ENCODE data around the gene PATL2.

Gene PATL2

DNA sequence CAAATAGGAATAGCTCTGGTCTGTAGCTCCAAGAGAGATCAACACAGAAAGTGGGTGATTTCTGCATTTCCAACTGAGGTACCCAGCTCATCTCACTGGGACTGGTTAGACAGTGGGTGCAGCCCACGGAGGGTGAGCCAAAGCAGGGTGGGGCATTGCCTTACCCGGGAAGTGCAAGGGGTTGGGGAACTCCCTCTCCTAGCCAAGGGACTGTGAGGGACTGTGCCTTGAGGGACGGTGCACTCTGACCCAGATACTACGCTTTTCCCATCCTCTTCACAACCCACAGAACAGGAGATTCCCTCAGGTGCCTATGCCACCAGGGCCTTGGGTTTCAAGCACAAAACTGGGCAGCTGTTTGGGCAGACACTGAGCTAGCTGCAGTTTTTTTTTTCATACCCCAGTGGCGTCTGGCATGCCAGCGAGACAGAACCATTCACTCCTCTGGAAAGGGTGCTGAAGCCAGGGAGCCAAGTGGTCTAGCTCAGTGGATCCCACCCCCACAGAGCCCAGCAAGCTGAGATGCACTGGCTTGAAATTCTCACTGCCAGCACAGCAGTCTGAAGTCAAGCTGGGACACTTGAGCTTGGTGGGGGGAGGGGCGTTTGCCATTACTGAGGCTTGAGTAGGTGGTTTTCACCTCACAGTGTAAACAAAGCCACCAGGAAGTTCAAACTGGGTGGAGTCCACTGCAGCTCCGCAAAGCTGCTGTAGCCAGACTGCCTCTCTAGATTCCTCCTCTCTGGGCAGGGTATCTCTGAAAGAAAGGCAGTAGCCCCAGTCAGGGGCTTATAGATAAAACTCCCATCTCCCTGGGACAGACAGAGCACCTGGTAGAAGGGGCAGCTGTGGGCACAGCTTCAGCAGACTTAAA, 28.1 kb downstream of the PATL2 start:
- peak; percentile 49 for DNase-seq

DNA sequence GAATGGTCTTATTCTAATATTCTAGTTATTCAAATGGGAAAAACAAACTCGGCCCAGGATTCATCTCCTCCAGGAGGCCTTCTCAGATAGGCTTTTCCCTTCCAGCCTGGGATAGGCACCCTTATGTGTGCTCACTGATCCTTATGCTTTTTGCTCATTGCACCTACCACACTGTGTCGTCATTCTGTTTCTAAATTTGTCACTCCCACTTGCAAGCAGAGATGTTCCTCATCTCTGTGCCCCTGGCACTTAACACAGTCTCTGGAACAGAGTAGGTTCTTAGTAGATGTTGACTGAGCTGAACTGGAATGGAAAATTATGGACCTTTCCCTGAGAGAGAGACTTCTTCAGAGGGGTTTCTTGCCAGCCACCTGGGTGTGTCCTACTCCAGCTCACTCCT, 28.9 kb downstream of the PATL2 start:
- no peak for DNase-seq

DNA sequence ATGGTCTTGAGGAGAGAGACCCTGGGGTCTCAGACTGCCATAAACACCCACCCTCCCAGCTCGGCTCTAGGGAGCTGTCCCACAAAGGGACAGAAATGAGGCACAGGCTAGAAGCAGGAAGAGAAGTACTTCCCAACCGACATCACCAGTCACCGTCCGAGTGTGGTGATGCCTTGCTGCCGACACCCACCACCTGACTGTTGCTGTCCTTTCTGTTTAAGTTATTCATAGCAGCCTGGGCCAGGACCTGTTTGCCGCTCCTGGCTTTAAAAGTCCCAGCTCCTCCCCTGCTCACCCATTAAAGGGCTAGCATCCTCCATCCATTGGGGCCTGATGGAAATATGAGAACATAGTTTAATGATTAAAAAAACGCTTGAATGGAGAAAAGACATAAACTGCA, 34.4 kb downstream of the PATL2 start:
- no peak for DNase-seq

DNA sequence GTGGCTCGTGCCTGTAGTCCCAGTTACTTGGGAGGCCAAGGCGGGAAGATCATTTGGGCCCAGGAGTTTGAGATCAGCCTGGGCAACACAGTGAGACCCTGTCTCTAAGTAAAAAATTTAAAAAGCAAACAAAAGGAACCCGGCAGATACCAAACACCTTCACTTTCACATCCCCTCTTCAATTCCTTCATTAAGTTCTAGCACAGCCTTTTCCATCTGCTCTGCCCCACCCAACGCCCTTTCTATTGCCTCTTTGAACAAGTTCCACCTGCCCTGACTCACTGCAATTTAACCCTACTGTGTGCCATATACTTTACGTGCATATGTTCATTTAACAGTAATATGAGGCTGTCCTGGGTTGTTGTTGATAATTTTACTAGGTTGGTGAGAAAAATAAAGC, 35.2 kb downstream of the PATL2 start:
- no peak for DNase-seq

DNA sequence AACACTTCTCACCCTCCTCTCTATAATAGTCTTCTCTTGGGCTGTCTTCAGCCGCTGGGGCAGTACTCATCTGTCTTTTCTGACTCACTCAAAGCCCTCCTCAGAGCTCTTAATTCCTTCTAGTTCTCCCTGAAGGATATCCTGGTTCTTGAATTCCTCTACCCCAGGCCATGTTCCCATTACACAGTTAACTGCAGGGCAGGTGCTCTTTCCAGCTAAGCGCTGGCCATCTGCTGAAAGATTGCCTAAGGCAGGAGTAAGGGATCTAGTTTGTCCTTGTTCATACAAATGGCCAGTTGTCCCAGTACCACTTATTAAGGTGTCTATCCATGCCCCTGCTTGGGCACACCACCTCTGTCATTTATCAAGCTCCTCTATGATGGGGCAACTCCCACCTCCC, 37.5 kb downstream of the PATL2 start:
- DNase-seq, result no peak

DNA sequence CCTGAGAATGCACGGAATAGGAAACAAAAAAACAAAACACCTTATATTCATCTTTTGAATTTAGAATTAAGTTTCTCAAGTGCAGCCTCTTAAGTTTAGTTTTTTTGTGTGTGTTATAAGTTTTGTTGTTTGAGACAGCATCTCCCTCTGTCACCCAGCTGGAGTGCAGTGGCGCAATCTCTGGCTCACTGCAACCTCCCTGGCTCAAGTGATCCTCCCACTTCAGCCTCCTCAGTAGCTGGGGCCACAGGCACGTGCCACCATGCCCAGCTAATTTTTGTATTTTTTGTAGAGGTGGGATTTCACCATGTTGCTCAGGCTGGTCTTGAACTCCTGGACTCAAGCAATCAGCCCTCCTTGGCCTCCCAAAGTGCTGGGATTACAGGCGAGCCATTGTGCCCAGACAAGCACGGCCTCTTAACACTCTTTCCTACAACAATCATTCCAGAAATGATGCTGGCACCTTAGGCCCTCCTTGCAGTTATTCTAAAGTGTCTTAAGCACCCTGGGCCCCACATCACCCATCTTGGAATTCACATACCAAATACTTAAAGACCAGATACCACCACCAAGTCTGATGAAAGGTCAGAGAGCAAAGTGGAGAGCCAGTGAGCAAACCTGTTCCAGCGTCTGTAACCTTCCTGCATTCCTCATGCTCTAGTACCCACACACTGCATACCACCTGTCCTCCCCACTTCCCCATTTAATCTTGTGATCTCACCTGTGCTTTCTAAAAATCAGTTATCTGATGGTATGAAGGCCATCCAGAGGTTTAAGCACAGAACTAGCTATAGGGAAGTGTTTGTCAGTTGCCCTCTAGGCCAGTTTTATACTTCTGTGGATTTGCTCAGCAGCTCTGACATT, 40.8 kb downstream of the PATL2 start:
- no peak for DNase-seq

DNA sequence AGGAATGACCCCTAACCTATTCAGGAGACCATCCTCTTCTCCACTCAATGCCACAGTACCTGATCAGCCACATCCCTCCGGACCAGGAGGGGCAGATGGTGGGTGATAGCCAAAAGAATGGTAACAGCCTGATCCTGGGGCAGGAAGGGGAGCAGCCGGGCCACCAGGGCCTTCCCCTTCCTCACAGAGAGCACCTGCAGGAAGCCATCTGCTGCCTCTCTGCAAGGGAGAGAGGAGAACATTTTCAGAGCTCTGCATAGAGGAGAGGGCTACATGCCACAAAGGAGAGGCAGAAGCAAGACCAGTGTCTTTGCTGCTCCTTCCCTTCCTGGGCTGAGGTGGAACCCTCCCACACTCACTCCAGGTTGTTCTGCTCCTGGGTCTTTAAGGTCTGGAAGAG, 42.2 kb downstream of the PATL2 start:
- DNase-seq, result no peak

DNA sequence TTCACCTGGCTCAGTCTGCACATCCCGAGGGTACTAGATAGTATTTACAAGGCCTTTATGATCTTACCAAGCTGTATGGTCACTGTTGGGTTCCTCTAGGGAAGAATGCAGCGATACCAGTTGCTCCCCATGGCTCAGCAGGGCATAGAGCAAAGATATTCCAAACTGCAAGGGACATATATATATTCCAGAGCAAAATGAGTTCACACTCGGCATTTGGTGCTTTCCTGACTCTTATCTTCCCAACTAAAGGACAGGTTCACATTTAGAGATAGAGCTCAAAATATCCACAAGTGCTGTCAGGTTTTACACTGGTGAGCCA, 44.1 kb downstream of the PATL2 start:
- no peak for DNase-seq

DNA sequence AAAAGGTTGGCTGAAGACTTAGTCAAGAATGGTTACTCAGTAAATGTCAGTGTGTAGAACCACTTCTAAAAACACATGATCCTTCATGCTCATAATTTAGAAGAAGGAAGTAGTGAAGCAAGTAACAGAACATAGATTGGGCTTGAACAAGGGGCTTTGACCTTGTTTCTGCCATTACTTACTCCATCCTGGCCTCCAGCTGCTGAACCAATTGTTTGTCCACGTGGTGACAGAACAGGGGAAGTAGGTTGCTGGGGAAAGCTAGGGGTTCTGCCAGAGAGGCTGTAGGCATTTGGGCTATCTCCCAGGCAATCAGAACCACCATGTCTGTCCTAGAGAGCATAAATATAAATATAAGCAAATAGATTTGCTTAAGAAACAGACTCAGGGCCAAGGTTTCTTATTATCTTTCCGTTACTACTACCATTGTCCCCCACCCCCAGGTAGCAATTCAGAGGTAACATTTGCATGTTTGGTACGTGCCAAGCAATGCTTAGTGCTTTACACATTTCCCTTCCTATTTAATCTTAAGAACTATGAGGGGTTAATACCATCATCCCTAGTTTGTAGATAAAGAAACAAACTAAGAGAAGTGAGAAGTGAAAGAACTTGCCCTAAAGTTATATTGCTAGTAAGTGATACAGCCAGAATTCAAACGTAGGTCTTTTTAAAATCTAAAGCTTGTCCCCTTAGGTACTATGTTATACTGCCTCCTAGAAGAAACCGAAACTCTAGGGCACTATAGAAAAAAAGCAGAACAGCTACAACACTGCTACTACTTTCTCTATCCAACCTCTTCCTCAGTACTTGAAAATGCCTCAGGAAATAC, 44.7 kb downstream of the PATL2 start:
- DNase-seq, result no peak

DNA sequence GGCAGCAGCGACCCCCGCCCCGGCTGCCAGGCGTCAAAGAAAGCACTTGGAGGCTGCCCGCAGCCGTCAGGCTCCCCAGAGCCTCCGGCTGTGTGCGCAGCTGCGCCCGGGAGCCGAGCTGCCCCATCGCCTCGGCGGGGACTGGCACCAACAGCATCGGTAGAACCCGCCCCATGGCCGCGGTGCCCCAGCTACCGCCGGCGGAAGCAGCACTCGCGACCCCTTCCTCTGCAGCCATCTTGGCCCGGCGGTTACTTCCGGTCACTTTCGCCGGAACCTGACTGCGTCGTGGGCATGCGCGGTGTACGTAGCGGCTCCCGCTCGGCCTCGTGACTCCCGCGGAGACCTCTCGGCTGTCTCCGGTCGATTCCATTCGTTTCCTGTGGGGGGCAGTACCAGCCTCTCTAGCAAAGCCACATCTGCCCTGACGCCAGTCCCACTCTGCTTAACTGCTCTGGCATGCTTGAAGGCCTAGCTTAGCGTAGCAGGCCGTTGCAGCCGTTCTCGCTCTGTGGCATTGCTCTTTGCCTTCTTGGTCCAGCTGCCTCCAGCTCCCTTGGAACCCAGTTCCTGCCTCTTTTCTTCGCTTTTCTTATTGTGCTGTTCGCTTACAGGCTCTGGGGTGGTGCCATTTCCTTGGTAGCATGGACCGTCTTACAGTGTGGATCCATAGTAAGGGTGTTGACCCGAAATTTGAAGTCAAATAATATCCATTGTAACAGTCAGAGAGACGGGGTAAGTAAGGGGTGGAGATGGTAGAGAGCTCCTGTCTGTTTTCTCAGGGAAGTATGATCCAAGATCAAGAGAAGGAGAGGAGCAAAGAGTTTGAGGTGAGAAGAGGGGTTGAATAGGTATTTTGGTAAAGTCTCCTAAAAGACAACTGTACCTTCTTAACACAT, 47.5 kb downstream of the PATL2 start, which contains the start of gene SPG11:
Gene SPG11, minus strand, starts transcription at position 253 of the 899 bp plus-strand sequence. Its CDS starts 15 bp downstream, at position 238.
- DNase-seq, result peak; percentile 98

DNA sequence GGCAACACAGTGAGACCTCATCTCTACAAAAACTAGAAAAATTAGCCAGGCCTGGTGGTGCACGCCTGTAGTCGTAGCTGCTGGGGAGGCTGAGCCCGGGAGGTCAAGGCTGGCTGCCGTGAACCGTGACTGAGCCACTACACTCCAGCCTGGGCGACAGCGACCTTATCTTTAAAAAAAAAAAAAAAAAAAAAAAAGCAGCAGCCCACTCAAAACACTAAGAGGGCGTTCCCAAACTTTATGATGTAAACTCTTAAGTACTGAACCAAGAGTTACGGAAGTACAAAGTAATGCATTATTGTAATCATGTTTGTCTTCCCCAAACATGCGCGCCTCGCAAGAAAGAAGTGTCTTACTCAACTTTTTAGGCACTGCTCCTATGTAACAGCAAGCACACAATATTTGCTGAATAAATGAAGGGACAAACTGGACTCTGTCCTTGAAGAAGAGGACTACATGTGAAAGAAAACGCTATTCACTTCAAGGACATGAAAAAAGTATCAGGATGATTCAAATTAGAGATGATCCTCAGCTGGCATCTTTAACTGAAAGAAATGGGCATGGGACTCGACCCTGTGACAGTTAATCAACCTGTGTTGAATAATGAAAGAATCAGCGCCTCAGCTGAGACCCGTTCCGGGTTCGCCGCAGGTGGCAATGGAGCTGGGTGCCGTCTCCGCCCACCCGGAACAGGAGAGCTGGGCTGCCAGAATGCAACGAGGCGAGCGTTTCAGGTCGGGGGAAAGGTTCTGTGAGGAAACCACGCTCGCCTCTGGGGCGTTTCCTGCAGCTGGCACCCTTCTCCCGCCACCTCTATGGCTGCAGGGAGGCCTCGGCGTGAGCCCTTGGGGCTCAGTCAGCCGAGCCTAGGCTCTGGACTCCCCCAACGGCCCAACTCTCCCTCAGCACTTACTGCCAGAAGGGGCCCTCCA, 48.4 kb downstream of the PATL2 start:
- peak; percentile 65 for DNase-seq

DNA sequence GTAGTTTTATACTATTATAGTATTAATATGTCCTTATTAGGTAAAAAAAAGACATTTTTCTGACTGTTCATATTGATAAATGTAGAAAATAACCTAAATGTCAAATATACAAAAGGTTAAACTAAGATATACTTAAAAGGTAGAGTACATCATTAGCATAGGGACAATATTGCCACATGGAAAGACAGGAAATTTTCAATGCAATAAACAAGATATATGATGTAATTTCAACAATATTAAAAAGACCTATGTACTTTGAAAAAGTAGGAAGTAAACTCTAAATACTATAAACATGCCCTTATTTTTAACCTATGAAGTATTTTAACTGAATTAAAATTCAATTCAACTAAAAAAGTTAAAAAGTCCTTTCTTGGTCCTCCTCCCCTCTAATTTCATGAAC, 49.5 kb downstream of the PATL2 start:
- DNase-seq, result no peak

DNA sequence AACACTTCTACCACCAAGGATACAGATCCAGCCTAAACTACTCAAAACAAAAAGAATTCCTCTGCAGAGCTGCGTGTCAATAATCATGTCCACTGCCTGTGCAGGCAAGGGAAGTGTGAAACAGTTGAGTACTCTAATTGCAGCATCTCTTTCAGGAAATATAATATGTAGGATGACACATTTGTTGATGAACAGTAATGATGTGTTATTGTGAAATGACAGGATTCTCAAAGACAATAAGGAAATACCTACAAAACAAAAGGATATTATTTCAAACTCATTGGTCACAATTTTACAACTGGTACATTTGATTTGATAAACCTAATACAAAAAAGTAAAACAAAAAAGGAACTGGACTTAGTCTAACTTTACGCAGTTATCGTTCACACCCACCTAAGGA, 52.1 kb downstream of the PATL2 start:
- DNase-seq, result no peak

DNA sequence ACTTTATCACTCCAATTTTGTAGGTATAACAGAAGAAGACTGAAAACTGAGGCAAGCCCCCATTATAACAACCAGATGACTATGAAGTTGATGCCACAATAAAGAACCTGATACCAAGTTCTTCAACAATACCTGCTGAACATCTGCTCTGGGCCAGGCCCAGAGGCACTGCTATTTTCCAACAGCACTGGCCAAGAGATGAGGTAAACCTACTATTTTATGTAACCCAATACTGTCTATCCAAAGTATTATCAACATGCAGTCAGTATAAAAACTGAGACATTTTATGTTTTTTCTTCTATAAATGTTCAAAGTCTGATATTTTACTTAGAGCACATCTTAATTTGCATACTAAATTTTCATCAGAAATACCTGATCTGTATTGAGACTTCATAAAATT, 53.7 kb downstream of the PATL2 start:
- no peak for DNase-seq

DNA sequence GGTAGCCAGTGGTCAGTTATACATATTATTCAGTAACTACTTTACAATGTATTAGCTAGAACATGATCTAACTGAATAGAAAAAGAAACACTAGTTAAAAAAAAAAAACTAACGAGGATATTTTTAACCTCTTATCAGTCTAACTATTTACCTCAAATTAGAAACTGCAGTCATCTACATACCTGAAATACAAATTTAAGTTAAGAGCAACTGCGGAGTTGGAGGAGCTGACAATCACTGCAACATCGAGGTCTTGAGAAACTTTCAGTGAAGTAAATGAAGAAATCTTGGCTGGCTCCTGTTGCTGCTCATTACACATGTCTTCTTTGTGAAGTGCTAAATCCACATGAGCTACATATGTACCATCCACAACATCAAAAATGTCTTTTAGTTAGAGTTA, 54.2 kb downstream of the PATL2 start:
- no peak for DNase-seq

DNA sequence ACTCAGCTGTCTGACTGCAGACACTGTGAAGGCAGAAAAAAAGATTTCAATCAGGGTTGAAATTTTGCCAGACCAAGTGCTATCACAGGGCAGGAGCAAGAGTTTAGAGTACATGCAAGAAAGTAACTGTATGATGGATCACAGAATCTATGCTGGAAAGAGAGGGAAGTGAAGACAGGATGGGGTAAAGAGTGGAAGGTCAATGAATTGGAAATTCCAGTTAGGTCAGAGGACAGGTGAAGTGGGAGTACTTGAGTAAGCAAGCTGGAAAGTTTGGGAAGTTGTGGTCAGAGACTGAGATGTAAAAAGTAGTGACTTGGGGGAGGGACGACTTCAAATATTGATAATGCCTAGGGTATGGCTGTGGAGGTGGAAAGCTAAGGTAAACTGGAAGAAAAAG, 54.8 kb downstream of the PATL2 start:
- no peak for DNase-seq

DNA sequence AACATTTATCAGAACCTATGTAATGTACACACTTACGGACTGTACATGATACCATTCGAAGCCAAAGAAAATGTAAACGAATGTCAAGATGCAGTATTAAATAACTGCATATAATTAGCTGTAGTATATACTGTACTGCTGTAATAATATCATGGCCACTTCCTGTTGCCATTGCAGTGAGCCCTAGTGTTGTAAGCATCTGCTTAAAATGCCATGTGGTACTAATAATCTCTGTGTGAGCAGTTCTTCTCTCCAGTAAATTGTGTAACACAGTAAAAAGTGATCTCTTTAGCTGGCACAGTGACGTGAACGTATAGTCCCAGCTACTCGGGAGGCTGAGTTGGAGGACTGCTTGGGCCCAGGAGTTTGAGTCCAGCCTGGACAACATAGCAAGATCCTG, 56.3 kb downstream of the PATL2 start:
- DNase-seq, result no peak

DNA sequence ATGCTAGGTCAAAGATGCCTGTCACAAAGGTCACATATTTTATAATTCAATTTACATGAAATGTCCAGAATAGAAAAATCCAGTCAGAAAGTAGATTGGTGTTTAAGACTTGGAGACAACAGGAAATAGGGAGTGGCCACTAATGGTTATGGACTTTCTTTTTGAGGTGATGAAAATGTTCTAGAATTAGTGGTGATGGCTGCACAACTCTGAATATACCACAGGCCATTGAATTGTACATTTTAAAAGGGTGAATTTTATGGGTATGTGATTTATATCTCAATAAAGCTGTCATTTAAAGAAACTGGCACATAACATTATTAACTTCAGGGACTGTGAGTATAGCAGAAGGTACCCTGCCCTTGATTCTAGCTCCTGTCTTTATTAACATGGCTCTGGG, 63.5 kb downstream of the PATL2 start:
- DNase-seq, result no peak

DNA sequence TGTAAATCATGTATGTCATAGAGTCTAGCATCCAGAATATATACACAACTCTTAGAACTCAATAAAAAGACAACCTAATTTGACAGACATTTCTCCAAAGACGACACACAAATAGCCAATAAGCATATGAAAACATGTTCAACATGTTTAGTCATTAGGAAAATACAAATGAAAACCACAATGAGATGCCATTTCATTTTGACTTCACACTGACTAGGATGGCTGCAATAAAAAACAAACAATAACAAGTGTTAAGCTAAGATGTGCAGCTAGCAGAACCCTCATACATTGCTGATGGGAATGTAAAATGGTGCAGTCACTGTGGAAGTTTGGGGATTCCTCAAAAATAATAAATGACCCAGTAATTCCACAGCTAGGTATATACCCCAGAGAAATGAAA, 64.1 kb downstream of the PATL2 start:
- no peak for DNase-seq

DNA sequence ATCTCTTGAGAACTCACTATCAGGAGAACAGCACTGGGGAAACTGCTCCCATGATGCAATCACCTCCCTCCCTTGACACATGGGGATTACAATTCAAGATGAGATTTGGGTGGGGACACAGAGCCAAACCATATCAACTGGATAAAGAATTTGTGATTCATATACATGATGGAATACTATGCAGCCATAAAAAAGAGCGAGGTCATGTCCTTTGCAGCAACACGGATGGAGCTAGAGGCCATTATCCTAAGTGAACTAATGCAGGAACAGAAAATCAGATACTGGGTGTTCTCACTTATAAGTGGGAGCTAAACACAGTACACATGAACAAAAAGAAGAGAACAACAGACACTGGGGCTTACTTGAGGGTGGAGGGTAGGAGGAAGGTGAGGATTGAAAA, 64.7 kb downstream of the PATL2 start:
- no peak for DNase-seq

DNA sequence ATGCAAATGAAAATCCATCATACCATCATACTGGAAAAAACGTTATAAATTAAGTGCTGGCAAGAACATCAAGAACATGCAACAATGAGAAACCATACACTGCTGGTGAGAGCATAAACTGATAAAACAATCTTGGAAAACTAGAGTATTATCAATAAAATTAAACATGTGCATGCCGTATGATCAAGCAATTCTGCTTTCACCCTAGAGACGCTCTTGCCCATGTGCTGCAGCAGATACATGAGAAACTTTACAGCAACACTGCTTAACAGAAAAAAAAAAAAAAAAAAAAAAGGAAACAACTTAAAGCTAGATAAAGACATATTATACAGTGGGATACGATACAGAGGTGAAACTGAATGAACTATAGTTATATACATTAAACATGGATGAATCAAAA, 69.5 kb downstream of the PATL2 start:
- no peak for DNase-seq
